Measurements from ENCODE around the gene GCHFR.

Gene GCHFR

GRCh38 chr15:40763801-40764628, at the start of gene GCHFR:
GCHFR (plus strand) TSS chr15:40764068; CDS start chr15:40764181, 113 bp downstream.
- peak; percentile 66 for DNase-seq

GRCh38 chr15:40714144-40714543, 49.7 kb upstream of the GCHFR start:
- DNase-seq: no peak

GRCh38 chr15:40716165-40716564, 47.7 kb upstream of the GCHFR start:
- no peak for DNase-seq

- no peak for DNase-seq
Measured at GRCh38 chr15:40721701-40722100, 42.2 kb upstream of the GCHFR start.

GRCh38 chr15:40722354-40722753, 41.5 kb upstream of the GCHFR start:
- no peak for DNase-seq

- peak; percentile 14 for DNase-seq
Measured at GRCh38 chr15:40722934-40723333, 40.9 kb upstream of the GCHFR start.

- DNase-seq: no peak
Measured at GRCh38 chr15:40723919-40724318, 39.9 kb upstream of the GCHFR start.

- no peak for DNase-seq
Measured at GRCh38 chr15:40731034-40731433, 32.8 kb upstream of the GCHFR start.

GRCh38 chr15:40736575-40736974, 27.3 kb upstream of the GCHFR start:
- no peak for DNase-seq

- no peak for DNase-seq
Measured at GRCh38 chr15:40737048-40737447, 26.8 kb upstream of the GCHFR start.

GRCh38 chr15:40739047-40739446, 24.8 kb upstream of the GCHFR start:
- no peak for DNase-seq

GRCh38 chr15:40739854-40740253, 24.0 kb upstream of the GCHFR start:
- DNase-seq: no peak

GRCh38 chr15:40743485-40743901, 20.4 kb upstream of the GCHFR start:
- DNase-seq: no peak

- peak; percentile 80 for DNase-seq
Measured at GRCh38 chr15:40743921-40744814, 19.7 kb upstream of the GCHFR start.

GRCh38 chr15:40744815-40745152, 19.1 kb upstream of the GCHFR start:
- DNase-seq: no peak

- no peak for DNase-seq
Measured at GRCh38 chr15:40746916-40747418, 16.9 kb upstream of the GCHFR start.

GRCh38 chr15:40747685-40748631, 15.9 kb upstream of the GCHFR start:
- DNase-seq: no peak

GRCh38 chr15:40749151-40749630, 14.7 kb upstream of the GCHFR start:
- no peak for DNase-seq

GRCh38 chr15:40750885-40751284, 13.0 kb upstream of the GCHFR start:
- DNase-seq: no peak

GRCh38 chr15:40751745-40752144, 12.1 kb upstream of the GCHFR start:
- DNase-seq: no peak

- DNase-seq: no peak
Measured at GRCh38 chr15:40754574-40754882, 9.3 kb upstream of the GCHFR start.

Measured in activated CD4-positive, alpha-beta T cell treated with anti-CD3 and anti-CD28 coated beads, Interleukin-2, amount 50 U/mL, for 16 hours (primary cell).